Embryonic facial prominence (tissue), 1 donor: ENCODE results near the gene RALGAPA1.
"Not testable (repeated sequence)": the region's sequence is repeated elsewhere in the genome, so short reads cannot be mapped to it uniquely, and the experiment has no call there.

ENCODE experiments used
- DNase-seq: peaks from one replicate; pipeline ENCODE4 v3.0.0-alpha.2; 2016; ENCODE audit errors: extremely low spot score

RALGAPA1 gene

DNA sequence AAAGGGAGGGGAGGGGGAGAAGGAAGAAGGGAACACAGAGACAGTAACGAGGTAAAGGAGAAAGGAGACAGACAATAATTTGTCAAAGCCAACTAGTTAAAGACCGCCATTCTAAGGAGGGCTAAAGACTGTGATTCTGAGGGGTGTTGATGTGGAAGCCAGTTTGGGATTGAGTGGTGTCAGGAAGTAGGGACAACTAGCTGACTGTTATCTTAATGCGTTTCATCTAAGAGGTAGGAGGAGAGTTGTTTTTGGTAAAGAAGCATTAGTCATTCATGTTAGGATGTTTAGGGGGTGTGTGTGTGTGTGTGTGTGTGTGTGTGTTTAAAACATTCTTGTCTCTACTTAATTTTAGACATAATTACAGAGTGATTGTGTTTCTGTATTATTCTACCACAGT lies 180.1 kb downstream of the RALGAPA1 start:
- no peak for DNase-seq

DNA sequence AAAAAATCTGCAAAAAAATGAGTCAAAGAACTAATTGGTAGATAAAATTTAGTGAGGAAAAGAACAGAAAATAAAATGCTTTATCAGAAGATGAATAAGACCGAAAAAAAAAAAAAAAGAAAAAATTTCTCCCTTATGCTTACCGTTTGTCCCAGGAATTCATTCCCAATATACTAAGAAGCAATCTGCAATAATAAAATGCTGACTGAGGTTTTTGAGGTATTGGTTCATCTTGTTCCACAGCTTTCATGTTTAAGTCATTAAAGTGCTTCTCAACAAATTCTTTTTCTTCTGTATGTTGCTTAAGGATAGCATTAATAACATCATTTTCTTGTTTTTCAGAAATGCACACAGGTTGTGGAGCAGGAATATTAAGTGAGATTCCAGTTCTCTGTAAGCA lies 182.1 kb downstream of the RALGAPA1 start:
- DNase-seq = not testable (repeated sequence)

DNA sequence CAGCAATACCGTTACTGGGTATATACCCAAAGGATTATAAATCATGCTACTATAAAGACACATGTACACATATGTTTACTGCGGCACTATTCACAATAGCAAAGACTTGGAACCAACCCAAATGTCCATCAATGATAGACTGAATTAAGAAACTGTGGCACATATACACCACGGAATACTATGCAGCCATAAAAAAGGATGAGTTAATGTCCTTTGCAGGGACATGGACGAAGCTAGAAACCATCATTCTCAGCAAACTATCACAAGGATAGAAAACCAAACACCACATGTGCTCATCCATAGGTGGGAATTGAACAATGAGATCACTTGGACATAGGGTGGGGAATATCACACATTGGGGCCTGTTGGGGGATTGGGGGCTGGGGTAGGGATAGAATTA lies 187.1 kb downstream of the RALGAPA1 start:
- not testable (repeated sequence) for DNase-seq

DNA sequence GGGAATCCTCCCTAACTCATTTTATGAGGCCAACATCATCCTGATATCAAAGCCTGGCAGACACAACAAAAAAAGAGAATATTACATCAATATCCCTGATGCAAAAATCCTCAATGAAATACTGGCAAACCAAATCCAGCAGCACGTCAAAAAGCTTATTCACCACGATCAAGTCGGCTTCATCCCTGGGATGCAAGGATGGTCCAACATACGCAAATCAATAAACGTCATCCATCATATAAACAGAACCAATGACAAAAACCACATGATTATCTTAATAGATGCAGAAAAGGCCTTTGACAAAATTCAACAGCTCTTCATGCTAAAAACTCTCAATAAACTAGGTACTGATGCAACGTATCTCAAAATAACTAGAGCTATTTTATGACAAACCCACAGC lies 189.1 kb downstream of the RALGAPA1 start:
- DNase-seq = not testable (repeated sequence)

DNA sequence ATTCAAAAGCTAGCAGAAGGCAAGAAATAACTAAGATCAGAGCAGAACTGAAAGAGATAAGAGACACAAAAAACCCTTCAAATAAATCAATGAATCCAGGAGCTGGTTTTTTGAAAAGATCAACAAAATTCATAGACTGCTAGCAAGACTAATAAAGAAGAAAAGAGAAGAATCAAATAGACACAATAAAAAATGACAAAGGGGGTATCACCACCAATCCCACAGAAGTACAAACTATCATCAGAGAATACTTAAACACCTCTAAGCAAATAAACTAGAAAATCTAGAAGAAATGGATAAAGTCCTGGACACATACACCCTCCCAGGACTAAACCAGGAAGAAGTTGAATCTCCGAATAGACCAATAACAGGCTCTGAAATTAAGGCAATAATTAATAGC lies 189.6 kb downstream of the RALGAPA1 start:
- DNase-seq = not testable (repeated sequence)

DNA sequence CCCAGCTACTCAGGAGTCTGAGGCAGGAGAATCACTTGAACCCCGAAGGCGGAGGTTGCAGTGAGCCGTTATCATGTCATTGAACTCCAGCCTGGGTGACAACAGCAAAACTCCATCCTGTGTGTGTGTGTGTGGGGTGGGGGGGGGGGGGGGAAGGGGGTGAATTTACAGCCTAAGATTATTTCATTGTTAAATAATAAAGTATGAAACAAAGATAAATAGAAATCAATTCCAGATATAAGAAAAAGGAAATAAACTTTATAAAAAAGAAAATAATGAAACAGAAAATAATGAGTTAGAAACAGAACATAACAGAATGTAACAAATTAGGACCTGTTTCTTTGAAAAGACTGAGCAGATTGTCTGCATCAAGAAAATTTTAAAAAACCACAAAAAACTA lies 191.6 kb downstream of the RALGAPA1 start:
- DNase-seq = no peak

DNA sequence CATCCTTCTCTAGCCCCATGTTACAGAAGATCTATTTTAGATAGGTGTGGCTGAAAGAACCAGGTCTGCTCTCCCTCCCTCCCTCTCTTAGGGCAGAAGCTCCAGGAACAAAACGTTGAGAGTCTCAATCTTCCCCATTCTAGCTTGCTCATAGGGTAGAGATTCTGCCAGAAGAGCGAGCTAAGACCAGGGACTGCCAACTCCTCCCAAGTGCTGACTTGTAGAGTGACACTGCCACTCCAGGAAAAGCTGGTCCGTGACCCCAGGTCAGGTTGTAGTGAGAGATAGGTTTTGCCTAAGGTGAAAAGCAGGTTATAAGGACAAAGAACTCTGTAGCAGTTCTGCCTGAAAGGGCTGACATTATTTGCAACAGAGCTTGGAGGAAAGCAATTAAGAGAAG lies 201.7 kb downstream of the RALGAPA1 start:
- DNase-seq = no peak

DNA sequence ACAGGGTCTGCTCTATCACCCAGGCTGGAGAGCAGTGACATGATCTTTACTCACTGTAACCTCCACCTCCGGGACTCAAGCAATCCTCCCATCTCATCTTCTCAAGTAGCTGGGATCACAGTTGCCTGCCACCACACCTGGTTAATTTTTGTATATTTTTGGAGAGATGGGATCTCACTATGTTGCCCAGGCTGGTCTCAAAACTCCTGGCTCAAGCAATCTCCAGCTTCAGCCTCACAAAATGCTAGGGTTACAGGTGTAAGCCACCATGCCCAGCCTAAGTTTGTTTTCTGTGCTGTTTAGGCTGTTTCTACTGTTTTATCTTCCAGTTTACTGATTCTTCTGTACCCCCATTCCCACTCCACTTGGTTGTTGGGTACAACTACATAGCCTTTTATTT lies 208.8 kb downstream of the RALGAPA1 start:
- DNase-seq = no peak

DNA sequence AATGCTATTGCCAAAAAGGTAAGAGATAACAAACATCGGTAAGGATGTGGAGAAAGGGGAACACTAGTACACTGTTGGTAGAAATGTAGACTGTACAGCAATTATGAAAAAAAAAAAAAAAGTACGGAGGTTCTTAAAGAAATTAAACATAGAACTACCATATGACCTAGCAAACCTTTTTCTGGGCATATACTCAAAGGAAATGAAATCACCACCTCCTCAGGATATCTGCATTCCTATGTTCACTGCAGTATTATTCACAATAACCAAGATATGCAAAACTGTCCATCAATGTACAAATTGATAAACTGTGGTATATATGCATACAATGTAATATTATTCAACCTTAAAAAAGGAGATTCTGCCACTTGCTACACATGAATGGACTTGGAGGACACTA lies 214.5 kb downstream of the RALGAPA1 start:
- DNase-seq = no peak

DNA sequence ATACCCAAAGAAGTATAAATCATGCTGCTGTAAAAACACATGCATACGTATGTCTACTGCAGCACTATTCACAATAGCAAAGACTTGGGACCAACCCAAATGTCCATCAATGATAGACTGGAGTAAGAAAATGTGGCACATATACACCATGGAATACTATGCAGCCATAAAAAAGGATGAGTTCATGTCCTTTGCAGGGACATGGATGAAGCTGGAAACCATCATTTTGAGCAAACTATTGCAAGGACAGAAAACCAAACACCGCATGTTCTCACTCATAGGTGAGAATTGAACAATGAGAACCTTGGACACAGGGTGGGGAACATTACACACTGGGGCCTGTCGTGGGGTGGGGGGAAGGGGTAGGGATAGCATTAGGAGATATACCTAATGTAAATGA lies 221.7 kb downstream of the RALGAPA1 start:
- not testable (repeated sequence) for DNase-seq

DNA sequence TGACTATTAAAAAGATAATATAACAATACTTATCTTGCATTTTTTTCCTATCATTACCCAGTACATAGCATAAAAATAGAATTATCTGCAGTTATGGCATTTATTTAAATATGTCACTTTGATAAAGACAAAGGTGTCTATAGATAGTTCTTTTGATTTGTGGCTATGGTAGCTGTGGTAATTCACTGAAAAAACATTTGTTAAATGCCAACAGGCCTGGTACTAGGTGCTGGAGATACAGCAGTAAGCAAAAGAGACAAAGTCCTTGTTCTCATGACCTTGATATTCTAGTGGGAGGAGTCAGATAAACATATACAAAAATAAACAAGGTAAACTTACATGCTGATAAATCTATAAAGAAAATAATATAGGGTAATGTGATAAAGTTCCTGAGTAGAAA lies 230.5 kb downstream of the RALGAPA1 start:
- DNase-seq = no peak

DNA sequence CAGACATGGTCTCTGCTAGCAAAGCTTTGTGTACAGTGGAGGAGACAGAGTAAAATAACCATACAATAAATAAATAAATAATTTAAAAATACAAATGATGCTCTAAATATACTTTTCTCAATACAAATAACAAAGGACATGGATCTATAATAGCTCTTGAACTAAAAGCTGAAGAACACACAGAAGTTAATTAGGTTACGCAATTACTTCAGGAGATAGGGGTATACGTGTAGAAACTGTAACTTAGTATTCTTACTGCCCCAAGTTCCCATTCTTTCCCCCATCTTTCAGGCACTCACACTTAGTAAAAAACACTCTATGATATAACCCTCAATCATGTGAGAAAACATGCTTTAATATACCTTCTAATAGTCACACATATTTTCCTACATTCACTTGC lies 231.0 kb downstream of the RALGAPA1 start:
- DNase-seq = no peak

DNA sequence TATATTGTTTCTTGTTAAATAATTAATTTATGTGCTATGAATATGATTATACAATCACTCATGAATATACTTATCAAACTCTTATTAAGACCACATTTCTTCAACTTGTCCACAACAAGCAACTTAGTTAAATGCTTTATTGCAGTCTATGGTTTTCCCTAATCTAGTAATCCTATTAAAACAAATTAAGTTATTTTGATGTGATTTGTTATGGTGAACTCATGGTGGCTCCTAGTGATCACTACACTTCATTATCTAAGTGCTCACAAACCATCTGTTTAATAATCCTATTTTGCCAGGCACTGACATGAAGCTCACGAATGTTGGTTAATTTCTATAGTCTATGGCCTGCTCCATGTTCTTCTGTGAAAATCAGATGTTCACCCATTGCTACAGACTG lies 232.2 kb downstream of the RALGAPA1 start:
- no peak for DNase-seq

DNA sequence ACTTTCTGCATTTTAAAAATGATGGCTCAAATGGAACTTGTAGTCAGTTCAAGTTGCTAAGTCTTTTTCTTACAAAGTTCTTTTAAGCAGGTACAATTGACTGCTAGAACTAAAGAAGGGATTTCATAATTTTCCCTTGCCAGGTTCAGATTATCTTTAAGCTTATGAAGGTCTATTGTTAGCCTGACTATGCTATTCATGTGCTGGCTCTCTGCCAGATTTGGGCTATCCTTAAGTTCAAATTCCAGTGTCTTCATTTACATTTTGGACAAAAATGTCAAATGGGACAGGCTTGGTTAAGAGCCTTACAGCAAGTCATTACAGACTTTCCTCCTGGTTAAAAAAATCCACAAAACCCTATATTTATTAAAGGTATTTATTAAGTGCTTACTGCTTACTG lies 232.8 kb downstream of the RALGAPA1 start:
- DNase-seq = no peak

DNA sequence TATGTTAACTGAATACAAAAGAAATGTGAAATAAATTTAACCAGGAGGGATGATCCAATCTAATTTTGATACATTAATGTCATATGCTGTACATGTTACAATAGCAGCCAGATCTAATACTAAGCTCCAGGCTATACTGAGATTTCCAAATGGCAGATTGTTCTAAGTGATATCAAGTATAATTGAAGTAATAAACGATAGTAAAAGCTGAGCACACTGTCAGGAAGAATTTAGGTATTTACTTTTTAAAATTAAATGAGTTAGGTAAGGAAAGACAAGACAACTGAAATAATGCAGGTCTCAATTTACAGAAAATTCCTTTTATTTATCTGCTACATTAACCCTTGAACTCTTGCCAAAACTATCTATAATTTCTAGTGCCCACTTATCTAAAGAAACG lies 235.2 kb downstream of the RALGAPA1 start:
- no peak for DNase-seq

DNA sequence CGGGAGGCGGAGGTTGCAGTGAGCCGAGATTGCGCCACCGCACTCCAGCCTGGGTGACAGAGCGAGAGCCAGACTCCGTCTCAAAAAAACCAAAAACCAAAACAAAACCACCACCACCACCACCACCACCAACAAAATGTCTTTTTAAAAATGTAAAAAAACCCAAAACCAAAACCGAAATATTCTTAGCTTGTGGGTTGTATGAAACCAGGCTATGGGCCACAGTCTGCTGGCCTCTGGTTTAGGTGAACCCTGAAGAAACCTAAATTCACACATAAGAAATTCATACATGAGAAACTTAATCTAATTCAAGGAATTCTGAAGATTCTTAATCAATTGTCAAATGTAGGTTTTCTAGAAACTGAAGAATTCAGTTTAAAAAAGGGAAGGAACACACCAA lies 237.5 kb downstream of the RALGAPA1 start:
- no peak for DNase-seq

DNA sequence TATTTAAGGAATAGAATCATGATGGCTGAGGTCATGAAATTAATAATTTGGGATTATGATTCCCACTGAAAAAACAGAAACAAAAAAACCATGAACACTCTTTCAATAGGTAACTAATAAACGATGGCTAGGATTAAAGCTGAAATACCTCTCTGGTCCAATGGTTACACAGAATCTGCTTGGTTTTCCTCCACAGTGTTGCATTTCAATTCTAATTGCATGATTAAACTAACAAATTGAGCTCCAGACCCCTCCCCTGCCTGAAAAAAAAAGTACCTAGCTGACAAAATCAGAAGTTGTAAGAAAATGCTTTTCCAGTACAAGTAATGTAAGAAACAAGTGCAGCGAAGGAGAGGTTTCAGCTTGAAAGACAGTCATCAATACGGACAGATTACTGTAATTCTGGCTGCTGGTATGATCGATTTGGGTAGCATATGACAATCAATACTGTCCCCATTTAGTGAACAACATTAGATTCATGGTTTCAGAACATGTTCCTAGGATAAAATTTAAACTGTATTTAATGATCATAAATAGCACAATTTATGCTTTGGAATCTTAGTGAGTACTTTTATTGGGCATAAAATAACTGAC lies 243.1 kb downstream of the RALGAPA1 start:
- DNase-seq = no peak

DNA sequence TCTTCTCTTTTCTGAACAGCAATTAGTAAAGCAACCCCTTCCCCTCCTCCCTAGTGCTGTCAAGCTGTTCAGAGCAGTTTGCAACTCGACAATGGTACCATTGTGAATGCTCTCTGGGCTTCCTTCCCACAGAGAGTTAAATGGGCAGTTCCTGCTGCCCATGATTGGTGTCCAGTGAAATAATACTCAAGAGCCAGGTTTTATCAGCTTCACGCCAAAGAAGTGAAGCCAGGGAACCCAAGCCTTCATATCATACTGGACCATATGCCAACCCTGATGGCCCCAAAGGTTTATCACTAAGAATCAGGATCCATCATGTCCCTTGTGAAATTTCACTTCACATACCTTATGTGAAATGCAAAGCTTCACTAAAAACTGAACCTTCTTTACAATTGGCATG lies 250.4 kb downstream of the RALGAPA1 start:
- DNase-seq = no peak

DNA sequence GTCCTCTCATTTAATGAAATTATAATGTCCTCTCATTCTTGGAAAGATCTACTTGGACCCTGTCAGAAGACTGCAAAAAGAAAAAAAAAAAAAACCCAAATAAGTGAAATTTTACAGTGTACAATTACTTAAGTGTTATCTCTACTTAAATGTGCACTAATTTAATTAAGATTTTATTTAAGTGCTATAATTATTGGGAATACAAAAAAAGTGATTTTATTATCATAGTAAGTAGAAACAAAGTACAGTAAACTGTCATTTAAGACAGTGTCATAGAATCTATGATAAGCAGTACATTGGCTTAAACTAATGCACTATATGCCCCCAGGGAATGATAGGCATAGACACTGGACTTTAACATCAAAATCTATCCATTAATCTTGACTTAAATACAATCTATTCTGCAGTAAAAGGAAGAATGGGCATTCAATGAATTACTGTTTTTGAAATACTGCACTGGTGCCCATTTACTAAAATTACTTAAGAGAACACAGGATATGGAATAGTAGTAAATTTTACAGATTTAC lies 251.8 kb downstream of the RALGAPA1 start:
- DNase-seq = no peak

DNA sequence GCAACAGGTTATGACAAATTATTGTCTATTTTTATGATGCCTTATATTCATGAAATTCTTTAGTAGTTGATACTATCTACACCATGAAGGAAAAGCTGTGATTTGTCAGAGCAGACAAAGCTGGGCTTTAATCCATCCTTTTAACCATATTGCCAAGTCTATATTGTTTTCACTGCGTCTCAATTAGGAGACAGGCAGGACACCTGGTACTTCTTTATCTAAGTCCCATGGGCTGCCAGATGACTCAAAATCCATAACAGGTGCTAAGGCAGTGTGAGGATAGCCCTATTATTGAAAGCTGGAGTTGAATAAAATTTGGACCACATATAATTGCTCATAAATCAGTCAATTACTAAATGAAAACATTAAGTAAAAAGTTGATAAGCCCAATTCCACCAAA lies 252.5 kb downstream of the RALGAPA1 start:
- no peak for DNase-seq

DNA sequence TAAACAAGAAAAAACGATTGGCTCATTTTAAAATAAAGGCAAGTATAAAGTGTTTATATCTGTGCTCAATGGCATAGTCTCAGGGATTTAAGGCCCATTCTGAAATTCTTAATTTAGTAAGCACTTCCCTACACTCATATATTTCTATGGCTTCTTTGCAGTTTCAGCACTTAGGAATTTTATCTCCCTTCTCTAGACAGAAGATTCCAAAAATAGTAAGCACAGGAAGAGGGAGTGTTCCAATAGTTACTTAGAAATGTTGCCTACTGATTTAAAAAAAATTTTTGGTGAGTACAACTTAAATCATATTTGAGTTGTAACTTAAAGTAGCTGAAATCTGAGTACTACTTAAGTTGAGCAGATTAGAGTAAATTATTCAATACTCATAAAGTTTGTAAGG lies 255.3 kb downstream of the RALGAPA1 start:
- no peak for DNase-seq

DNA sequence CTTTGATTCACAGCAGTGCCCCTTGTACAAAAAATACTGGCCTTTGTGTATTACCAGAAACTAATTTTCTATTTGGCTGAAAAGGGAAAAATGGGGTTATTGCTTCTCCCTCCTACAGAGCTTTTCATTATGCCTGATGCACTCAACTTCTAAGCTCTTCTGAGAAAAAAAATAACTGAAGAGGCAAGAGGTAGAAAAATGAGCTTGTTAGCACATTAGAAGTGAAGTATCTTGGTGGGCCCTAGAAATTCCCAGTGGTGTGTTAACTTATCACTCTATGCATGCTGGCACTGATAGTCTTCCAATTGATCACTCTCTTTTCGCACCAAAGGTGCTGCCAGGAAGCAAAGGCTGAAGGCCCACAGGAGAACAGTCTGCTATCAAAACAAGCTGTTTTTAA lies 258.0 kb downstream of the RALGAPA1 start:
- DNase-seq = no peak

DNA sequence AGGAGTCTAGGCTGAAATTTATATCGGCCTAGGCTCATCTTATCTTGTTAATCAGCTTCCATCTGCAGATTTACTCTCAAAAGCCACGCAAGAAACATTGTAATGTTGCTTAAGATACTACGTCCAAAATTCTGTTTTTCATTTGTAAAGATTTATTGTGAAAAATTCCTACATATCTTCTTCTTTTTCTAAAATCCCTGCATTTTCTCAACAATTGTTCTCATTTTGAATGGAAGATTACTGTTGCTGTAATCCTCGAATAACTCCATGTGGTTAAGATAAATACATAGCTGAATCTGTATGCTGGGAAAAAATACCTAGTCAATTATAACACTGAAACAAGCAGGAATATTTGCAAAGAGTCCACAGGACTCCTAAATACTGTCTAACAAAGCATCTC lies 259.5 kb downstream of the RALGAPA1 start:
- no peak for DNase-seq

DNA sequence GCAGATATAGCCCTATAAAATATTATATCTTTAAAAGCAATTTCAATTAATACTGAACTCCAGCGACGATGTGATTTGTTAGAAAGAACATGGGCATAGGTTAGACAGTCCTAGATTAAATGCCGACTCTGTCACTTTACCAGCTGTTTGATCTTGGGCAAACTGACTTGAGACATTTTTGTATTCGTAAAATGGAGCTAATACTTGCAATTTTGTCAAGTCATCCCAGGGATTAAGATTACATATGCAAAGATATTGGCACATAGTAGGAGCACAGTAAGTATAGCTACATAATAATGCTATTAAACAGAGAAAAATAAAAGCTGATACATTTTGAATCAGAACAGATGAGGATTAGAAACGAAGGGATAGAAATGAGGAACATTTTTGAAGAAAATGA lies 266.1 kb downstream of the RALGAPA1 start:
- DNase-seq = no peak
